Stimulated activated CD8-positive, alpha-beta memory T cell treated with anti-CD3 and anti-CD28 coated beads, Interleukin-4, amount 100 ng/mL, for 24 hours (primary cell): ENCODE measurements around the gene VPS8.

Experiments
- DNase-seq: peaks from one replicate; pipeline ENCODE4 v3.0.0-alpha.2; 2020; ENCODE audit warnings: low read depth

The VPS8 gene, protein sequence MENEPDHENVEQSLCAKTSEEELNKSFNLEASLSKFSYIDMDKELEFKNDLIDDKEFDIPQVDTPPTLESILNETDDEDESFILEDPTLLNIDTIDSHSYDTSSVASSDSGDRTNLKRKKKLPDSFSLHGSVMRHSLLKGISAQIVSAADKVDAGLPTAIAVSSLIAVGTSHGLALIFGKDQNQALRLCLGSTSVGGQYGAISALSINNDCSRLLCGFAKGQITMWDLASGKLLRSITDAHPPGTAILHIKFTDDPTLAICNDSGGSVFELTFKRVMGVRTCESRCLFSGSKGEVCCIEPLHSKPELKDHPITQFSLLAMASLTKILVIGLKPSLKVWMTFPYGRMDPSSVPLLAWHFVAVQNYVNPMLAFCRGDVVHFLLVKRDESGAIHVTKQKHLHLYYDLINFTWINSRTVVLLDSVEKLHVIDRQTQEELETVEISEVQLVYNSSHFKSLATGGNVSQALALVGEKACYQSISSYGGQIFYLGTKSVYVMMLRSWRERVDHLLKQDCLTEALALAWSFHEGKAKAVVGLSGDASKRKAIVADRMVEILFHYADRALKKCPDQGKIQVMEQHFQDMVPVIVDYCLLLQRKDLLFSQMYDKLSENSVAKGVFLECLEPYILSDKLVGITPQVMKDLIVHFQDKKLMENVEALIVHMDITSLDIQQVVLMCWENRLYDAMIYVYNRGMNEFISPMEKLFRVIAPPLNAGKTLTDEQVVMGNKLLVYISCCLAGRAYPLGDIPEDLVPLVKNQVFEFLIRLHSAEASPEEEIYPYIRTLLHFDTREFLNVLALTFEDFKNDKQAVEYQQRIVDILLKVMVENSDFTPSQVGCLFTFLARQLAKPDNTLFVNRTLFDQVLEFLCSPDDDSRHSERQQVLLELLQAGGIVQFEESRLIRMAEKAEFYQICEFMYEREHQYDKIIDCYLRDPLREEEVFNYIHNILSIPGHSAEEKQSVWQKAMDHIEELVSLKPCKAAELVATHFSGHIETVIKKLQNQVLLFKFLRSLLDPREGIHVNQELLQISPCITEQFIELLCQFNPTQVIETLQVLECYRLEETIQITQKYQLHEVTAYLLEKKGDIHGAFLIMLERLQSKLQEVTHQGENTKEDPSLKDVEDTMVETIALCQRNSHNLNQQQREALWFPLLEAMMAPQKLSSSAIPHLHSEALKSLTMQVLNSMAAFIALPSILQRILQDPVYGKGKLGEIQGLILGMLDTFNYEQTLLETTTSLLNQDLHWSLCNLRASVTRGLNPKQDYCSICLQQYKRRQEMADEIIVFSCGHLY (N-terminal part only)

GRCh38 chr3:184811999-184812661 lies at the start of gene VPS8:
VPS8 (plus strand) TSS chr3:184812166; CDS start chr3:184824633, 12,467 bp downstream.
- DNase-seq = peak; percentile 97

- DNase-seq = no peak
Observed at GRCh38 chr3:184764191-184764590, 47.8 kb upstream of the VPS8 start.

- no peak for DNase-seq
Observed at GRCh38 chr3:184765047-184765729, 46.8 kb upstream of the VPS8 start.

GRCh38 chr3:184765730-184766074 lies 46.3 kb upstream of the VPS8 start:
- no peak for DNase-seq

- DNase-seq = no peak
Observed at GRCh38 chr3:184766555-184767261, 45.3 kb upstream of the VPS8 start.

- DNase-seq = no peak
Observed at GRCh38 chr3:184767377-184767776, 44.6 kb upstream of the VPS8 start.

DNA sequence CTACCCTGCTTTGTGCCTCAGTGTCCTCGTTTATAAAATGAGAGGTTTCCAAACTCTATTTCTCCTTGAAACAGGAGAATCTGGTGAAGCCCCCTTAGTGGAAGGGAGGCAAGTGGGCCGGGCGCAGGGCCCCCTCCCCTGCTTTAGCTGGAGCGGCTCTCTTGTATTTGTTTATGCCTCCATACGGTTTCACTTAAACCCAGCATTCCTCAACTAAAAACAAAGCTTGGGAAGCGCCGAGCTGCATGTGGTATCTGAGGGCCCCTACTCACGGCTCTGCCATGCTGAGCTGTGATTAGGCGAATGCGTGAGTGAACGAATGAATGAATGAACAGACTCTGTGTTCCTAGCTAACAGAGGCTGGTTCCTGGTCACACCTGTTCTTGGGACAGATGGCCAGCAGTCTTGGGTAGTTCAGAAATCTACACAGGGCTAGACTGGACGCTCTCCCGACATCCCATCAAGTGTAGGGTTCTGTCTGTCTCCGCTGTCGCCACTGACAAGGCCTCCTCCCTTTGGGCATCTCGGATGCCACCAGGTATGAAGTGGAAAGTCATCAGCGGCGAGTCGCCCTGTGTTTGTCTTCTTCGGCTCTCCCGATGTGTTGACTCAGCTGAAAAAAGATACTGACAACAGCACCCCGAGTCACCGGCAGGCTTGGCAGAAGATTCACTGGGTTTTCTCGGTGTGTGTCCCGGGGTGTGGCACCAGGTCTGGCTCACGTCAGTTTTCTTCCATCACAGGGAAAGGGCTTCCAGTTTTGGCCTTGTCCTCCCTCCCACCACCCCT lies 42.4 kb upstream of the VPS8 start:
- DNase-seq = no peak

GRCh38 chr3:184770541-184770940 lies 41.4 kb upstream of the VPS8 start:
- DNase-seq = no peak

DNA sequence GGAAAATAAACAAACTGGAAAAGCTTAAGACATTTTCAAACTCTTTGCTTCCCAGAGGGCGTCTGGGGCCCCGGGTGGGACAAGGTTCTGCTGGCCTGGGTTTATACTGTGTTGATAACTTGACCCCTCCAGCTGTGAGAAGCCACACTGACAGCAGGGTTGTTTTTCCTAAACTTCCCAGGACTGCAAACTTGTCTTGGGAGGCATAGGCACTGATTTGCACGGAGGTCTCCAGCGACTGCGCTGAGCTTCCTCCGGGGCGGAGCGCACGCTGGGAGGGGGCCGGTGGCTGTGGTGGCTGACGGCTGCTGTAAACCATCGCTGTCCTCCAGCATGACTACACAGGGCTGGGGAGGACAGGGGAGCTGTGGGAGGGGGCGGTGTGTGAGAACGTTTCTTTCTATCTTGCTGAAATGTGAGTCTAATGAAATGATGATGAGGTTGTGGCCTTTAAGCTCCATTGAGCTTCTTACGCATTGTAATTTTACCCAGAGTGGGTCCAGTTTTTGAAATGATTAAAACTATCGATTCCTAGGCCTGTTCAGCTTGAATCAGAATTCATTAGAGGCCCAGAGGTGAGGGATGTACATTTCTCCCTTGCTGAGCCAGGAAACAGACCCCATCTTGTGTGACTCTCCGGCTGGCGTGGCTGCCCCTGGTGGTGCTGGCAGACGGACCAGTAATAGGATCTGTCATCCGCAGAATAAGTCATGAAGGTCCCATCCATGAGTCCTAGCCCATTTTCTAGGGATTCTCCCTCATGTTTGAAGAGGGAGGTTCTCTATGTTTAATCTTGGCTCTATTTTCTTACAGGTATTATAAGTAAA lies 40.5 kb upstream of the VPS8 start:
- DNase-seq = no peak

GRCh38 chr3:184772667-184773272 lies 39.2 kb upstream of the VPS8 start:
- DNase-seq = no peak

- no peak for DNase-seq
Observed at GRCh38 chr3:184773283-184774186, 38.4 kb upstream of the VPS8 start.

DNA sequence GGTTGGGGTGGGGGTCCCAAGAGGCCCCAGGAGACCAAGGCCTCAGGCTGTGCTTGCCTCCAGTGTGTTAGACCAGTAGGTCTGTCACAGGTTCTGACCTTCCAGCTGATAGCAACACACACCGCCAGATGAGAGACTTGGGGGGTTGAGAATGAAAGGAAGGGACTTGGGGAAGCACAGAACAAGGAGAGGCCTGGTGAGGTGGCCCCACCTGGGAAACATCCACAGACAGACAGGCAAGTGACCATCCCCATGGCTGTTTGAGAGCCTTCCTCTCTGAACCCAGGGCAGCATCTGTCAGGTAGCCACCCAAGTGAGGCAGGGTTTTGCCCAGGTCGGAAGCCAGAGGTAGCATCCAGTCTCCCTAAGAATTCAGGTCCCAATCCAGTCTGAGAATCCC lies 35.0 kb upstream of the VPS8 start:
- DNase-seq = no peak

DNA sequence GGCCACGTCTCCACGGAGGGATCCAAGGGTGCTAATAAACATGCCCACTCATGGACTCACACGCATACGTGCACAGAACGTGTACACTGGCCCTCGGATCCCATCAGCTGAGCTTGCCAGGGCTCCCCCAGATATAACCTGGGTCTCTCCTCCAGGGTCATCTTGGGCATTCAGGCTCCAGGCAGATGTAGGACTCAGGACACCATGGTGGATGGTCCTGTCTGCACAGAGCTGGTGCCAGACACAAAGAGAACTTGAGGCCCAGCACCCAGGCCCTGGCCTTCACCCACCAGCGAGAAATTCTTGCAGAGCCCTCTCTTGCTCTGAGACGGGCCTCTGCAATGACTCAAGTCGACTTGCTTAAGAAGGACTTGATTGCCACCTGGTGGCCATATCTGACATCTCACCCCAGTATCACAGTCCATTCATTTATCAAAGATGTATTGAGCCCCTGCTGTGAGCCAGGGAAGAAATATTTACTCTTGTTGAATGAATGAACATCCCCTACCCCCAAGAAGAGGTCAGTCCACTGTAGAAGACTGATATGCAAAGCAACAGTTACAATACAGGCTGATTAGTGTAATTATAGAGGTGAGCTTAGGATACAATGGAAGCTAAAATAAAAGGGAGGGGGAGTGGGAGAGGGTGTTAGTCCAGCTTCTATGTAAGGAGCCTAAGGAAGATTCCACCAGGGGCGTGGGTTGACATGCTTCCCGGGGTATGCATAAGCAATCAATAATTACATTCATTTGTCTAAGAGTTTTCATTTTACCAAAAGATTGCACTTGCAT lies 34.2 kb upstream of the VPS8 start:
- DNase-seq = peak; percentile 76

- no peak for DNase-seq
Observed at GRCh38 chr3:184778426-184779332, 33.3 kb upstream of the VPS8 start.

DNA sequence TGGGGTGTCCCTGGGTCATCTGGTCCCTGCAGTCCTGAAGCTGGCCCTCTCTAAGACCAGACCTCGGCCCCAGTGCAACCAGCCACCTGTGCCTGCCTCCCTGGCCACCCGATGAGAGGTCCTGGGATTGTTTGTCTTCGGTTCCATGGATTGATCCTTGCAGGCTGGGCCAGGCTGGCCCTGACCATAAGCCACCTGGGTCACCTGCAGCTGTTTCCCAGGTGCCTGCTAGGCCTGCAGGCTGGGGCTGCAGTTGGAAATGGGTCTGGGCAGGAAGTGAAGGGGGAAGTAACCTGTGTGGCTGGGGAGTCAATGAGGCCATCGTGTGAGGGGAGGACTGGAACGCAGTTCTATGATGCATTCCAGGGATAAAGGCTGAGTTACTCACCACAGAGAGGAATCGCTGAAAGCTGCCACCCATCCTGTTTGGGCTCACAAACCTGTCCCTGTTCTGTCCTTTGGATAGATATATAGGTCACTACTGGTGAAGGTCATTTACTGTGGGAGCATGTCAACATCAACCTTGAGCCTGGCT lies 30.9 kb upstream of the VPS8 start:
- DNase-seq = no peak
